Measurements from ENCODE around the gene SEMA6A.

SEMA6A gene

DNA sequence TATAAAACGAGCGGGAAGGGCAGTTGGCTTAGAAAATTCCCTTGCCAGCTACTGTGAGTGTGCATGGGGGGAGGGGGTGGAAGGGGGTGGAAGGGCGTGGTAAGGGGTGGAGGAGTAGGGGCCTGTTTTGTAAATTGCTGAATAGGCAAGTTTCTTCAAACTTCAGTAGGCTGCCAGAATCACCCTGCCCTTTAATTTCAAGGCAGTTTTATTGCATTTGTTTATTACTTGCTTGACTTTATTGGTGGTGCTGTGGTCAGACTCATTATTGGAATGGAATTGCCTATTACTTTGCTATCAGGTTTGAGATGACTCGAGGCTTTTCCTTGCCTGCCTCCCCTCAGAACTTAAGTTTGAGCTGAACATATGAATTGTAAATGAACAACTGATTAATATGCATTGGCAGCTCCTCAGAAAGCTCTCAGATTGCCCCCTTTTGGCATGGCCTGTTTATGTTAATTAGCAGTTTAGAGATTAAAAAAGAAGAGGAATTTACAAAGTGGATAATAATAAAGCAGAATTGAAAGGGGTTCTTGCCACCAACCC, 76.0 kb downstream of the SEMA6A start:
- no peak for DNase-seq (ENCODE audit: low read depth in 4 of 4, low spot score in 1 of 4)

DNA sequence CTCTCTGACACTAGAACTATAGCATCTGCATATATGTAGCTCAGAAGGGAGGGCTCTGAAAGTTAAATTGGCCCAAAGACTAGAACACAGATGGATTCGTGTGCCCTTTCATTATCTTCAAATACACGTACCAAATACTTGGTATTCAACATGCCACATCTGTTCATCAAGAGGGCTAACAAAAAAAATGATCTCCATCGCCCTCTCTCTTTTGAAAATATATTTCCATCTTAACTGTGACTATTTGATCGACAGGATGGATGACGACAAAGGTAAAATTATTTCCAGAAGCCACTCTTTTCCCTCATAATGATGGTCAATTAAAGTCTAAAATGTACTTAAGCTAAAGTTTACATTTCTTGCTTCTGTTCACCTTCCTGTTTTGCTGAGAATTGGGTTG, 77.0 kb downstream of the SEMA6A start:
- DNase-seq (ENCODE audit: low read depth in 4 of 4, low spot score in 1 of 4) = no peak

DNA sequence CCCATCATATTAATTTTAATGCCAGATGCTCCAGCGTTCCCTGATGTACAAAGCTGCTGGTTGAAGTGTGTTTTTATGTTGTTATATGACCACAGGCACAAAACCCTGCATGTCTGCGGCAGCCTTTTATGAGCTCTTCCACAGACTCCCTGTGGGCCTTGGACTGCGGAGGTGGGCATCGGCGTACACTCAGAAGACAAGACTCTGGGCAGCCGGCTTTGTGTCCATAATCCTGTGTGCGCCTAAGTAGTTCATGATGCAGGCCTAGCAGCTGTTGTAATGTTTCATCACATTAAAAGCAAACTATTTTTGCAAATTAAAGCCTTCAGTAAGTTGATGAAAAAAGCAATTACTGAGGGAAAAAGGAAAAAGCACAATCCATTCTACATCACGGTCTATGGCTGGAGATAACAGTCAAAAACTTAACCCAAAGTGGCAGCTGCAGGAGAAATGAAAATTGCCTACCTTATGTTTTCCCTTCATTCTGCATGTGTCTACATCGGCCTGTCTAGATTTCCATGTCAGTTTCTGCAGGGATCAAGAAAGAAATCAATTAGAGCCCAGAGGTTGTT, 78.8 kb downstream of the SEMA6A start:
- DNase-seq (ENCODE audit: low read depth in 4 of 4, low spot score in 1 of 4) = no peak

DNA sequence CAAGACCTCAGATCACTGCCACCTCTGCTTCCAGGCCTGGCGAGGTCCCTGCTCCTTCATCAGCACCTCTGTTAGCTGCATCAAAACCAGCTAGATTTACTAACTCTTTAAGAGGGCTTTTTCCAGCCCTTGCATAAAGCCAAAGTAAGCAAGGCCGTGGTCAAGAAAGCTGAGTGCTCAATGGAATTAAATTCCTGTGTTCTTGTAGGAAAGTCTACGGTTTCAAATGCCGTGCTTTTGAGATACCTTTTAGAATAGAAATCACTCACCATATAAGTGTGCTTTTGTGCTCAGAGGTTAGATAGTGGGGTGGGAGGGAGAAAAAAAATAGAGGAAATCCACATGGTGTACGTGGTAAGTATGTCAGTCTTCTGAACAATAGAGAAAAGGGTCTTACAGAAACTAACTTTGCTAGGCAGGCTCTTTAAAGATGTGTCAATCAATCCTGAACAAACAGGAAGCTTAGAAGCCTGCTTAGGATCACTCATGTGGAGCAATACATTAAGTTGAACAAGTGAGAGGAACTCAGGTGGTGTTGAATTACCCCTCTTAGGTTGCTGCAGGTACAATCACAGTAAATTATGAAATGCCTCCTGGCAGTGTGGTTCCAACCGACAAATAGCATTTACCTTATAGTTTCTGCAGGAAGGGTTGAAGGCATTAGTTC, 79.7 kb downstream of the SEMA6A start:
- DNase-seq (ENCODE audit: low read depth in 4 of 4, low spot score in 1 of 4) = no peak

GRCh38 chr5:116492776-116493175, 81.8 kb downstream of the SEMA6A start:
- no peak for DNase-seq (ENCODE audit: low read depth in 4 of 4, low spot score in 1 of 4)

DNA sequence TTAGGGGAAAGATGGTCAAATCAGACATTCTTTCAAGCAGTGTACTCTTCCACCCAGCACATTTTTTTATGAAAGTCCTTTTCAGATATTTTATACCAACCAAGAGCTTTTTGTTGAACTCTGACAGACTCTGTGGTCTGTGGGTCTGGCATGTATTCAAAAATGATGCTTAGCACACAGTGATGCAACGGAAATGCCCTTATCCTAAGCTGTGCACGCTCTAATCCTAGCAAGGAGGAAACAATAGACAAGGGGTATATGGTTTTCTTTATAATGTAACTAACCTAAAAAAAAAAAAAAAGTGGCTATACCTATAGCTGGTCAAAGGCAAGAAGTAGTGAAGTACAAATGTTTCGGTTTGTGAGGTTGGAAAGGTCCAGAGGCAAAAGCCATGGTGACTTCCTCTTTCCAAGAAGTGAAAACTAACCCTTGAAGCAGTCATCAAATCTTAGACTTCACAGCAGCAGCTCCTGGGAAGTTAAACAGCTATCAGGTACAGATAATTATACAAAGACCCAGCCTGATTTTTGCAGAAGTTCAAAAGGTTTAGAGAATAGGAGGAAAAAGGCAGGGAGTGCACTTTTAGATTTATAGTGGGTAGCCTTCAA, 82.5 kb downstream of the SEMA6A start:
- DNase-seq (ENCODE audit: low read depth in 4 of 4, low spot score in 1 of 4) = no peak

DNA sequence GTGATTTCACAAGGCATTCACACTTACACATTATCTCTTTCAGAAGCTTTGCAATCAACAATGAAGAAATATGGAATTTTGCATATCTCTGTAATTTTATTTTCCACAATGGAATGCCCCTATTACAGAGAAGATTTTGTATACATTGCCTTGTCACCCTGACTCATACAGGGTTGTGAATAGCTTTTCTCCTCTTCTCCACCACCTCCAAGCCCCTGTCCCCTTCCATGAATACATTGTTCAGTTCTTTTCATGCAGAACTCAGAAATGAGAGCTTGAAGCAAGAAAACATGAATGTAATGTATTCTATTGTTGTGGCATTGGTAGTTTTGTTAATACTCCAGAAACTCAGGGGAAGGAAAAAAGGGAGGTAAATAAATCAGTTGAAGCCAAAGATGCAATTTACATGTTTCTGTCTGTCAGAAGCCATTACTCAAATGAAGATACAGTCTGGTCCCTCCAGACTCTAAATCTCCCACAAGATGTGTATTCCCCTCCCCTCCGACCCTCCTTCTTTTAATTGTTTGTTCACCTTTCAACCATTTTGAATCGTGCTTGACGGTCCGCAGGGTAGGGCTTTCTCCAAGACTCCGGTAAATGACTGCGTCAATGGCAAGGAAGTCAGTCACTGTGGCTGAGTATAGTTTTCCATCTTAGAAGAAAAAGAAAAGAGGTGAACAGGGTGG, 86.1 kb downstream of the SEMA6A start:
- DNase-seq (ENCODE audit: low read depth in 4 of 4, low spot score in 1 of 4) = no peak

GRCh38 chr5:116487045-116487444, 87.6 kb downstream of the SEMA6A start:
- DNase-seq (ENCODE audit: low read depth in 4 of 4, low spot score in 1 of 4) = no peak

GRCh38 chr5:116486588-116486987, 88.0 kb downstream of the SEMA6A start:
- no peak for DNase-seq (ENCODE audit: low read depth in 4 of 4, low spot score in 1 of 4)

DNA sequence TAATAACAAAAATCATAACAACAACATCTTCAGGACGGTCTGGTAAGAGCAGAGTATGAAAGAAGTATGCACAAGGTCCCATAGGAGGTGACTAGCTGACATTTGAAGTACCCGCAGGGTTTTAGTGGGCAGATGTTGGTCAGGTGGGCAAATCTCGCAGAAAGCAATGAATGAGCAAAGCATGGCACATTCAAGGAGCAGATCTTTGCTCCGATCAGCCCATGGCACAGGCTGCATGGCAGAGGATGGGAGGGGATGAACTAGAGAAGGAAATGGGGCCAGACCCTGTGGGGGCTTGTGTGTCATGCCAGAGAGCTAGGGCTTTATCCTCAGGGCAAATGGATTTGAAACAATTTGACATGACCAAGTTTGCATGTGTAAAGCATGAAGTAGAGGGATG, 90.0 kb downstream of the SEMA6A start:
- DNase-seq (ENCODE audit: low read depth in 4 of 4, low spot score in 1 of 4) = no peak

- no peak for DNase-seq (ENCODE audit: low read depth in 4 of 4, low spot score in 1 of 4)
Observed at GRCh38 chr5:116482394-116482793, 92.2 kb downstream of the SEMA6A start.

DNA sequence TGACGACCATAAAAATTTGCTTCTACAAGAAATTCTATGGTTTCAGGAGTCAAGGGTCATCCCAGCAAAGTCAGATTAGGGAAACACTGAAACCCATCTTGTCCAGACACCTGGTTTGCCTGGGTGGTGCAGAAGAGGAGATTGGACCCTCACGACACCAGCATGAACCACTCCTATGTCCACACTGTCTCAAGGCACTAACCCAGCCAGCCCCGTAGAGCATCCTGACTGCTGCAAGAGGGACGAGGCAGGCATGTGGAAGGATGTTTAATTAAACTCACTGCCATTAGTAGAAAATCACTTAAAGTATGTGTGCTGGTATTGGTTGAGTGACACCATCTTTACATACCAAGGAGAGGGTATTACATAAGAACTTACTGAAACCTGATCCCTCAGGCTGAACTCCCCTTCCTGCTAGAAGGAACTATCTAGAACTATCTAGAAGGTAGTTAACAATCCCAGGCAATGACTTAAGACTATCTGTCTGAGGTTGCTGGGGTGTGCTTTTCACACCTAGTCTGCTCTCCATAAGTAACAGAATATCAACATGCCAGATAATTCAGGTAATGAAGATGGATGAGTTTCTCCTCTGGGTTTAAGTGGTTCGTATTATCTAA, 93.6 kb downstream of the SEMA6A start:
- no peak for DNase-seq (ENCODE audit: low read depth in 4 of 4, low spot score in 1 of 4)

GRCh38 chr5:116479776-116480675, 94.6 kb downstream of the SEMA6A start:
- no peak for DNase-seq (ENCODE audit: low read depth in 4 of 4, low spot score in 1 of 4)

DNA sequence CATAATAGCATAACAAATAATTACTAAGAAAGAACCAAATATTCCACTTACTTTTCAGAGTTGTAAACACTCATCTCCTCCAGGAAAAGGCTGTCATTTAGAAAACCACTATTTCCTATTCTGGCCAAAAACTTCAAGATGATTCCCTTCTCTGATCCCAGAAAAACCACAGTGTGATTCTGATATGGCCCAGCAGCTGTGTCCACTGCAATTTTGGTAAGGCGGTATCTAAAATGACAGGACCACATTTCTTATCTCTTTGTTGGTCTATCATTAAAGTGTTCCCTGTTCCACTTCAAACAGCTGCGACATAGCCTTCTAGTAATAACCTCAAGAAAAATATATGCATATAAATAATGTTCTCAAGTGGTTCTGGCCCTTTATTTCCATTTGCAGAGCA, 96.1 kb downstream of the SEMA6A start:
- no peak for DNase-seq (ENCODE audit: low read depth in 4 of 4, low spot score in 1 of 4)

GRCh38 chr5:116476897-116477537, 97.6 kb downstream of the SEMA6A start:
- DNase-seq (ENCODE audit: low read depth in 4 of 4, low spot score in 1 of 4) = no peak

- DNase-seq (ENCODE audit: low read depth in 4 of 4, low spot score in 1 of 4) = no peak
Observed at GRCh38 chr5:116475338-116475737, 99.3 kb downstream of the SEMA6A start.

GRCh38 chr5:116473706-116474105, 100.9 kb downstream of the SEMA6A start:
- DNase-seq (ENCODE audit: low read depth in 4 of 4, low spot score in 1 of 4) = no peak

- no peak for DNase-seq (ENCODE audit: low read depth in 4 of 4, low spot score in 1 of 4)
Observed at GRCh38 chr5:116472274-116472673, 102.3 kb downstream of the SEMA6A start.

DNA sequence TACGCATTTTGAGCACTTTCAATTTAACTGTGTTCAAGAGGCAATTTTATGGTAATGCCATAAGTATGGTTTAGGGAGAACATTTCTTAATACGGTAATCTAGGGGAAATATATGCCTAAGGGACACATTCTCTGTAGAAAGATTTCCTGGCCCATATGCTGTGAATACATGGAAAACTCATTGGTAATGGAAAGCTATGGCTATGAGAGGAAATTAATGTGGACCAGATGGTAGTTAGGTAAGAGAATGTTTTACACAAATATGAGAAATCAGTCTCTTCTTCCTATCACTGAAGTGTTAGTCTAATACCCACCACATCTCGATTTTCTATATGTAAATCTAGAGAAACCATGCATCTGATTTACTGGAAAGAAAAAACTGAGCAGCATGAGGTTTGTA, 105.0 kb downstream of the SEMA6A start:
- DNase-seq (ENCODE audit: low read depth in 4 of 4, low spot score in 1 of 4) = no peak

DNA sequence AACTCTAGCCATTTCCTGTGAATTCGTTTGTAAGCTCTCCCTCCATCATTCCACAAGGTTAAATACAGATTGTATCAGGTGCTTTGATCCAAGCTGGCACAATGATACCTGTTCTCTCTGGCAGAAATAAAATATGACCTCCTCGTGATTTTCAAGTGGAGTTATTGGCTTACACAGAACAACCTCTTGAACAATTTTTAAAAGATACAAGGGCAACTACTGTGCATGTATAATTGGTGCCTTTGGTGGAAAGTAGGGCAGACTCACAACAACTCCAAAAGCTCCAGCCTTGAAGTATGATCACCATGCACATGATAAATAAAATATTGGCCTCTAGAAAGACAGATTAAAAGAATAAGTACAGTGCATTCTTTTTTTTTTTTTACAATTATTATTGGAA, 106.0 kb downstream of the SEMA6A start:
- no peak for DNase-seq (ENCODE audit: low read depth in 4 of 4, low spot score in 1 of 4)
